Heart left ventricle (tissue), 13 donors: ENCODE data around the gene STEAP2.

Source experiments
- CTCF ChIP-seq, 12 donors: fragments of 200-600 bp; sonication (generic) in 4 of 12; IDR thresholded peaks; one replicate each; pipeline versions ENCODE4 v1.5.0 to v1.8.0; 2018 to 2022; ENCODE audit warnings: antibody characterized with exemption in 12 of 12, mild to moderate bottlenecking in 5 of 12
- POLR2A ChIP-seq, 2 donors: fragments of 450-650 bp; IDR thresholded peaks; one replicate each; pipeline ENCODE4 v1.6.1; 2017; ENCODE audit warnings: antibody characterized with exemption in 2 of 2, mild to moderate bottlenecking in 2 of 2, moderate library complexity in 2 of 2
- donor health status: ischemic (EF 13 %, LVEDD 7.1; RV severe dilation, severe dysfunction).
- donor health status: DM: no; HTN: yes; CAD: no.
- donor health status: DM: no; HTN: no; CAD: no.
- donor health status: ischemic (EF 25% LVEDD 6.9; RV normal size, moderate dysfunction).
- donor health status: ischemic (EF 25% LVEDD 5.7; RV mildly dilated, moderate dysfunction).
- donor health status: ischemic (EF 35%, LVEDD 5.7; RV mildly dilated, moderate dysfunction).
- donor health status: nonischemic (EF 11% LVEDD 7.7; RV severe dilation, severe dysfunction).
- donor health status: DM: yes; HTN: yes; CAD: no.
- donor health status: PGD.
- donor health status: ischemic (EF 29% LVEDD 5.4; RV normal size, mild dysfunction).
- donor health status: nonischemic (EF 23%, LVEDD 6.1; RV moderate dilation, normal function).

- TF ChIP-seq CTCF (IDR thresholded peaks at IDR 0.05) = no peak
- no peak for TF ChIP-seq POLR2A (IDR thresholded peaks at IDR 0.05)
These were observed 28.2 kb downstream of the STEAP2 start for GRCh38 chr7:90239625-90240228.
